Measurements from ENCODE around the gene HCFC1.

DNA sequence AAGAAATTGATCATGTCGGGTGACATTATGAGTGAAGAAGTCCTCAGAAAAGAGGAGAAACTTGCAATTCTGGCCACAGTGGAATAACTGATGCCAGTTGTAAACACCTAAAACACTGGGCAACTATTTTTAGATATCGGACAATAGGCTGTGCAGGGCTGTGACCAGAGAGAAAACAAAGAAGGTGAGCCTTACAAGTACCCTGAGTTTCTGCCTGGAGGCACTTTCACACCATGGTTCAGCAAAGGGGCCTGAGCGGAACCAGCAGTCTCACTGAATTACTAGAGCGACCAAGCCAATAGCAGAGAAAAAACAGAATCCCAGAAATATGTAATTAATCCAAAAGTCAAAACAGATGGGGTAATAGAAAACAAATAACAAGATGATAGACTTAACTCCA is 36.9 kb upstream of the HCFC1 start:
- TF ChIP-seq, protein P1, sequence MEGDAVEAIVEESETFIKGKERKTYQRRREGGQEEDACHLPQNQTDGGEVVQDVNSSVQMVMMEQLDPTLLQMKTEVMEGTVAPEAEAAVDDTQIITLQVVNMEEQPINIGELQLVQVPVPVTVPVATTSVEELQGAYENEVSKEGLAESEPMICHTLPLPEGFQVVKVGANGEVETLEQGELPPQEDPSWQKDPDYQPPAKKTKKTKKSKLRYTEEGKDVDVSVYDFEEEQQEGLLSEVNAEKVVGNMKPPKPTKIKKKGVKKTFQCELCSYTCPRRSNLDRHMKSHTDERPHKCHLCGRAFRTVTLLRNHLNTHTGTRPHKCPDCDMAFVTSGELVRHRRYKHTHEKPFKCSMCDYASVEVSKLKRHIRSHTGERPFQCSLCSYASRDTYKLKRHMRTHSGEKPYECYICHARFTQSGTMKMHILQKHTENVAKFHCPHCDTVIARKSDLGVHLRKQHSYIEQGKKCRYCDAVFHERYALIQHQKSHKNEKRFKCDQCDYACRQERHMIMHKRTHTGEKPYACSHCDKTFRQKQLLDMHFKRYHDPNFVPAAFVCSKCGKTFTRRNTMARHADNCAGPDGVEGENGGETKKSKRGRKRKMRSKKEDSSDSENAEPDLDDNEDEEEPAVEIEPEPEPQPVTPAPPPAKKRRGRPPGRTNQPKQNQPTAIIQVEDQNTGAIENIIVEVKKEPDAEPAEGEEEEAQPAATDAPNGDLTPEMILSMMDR (IDR thresholded peaks at IDR 0.05) = no peak
- TF ChIP-seq EP300 (IDR thresholded peaks at IDR 0.05; ENCODE audit: borderline replicate concordance in 1 of 2, low read depth in 1 of 2, low read length in 1 of 2) = no peak
- TF ChIP-seq RCOR1 (IDR thresholded peaks at IDR 0.05; ENCODE audit: low read length) = no peak
